ENCODE results near the gene LYZL6. TPM values are rescaled to one million over a fixed set of nuclear protein-coding genes. Genes with fewer than 3 reads are reported as not detected.

The LYZL6 gene
- total RNA-seq, 1 experiment from 2014 or later = not detected

GRCh38 chr17:35912942-35913341 is 30.6 kb downstream of the LYZL6 start:
- Histone ChIP-seq H3K9me2 (ENCODE audit: insufficient read depth) (no peaks in the 10 kb centered on the region), H3K4me2 (ENCODE audit: low read length) (no peak overlapping the region), H3K27me3 (ENCODE audit: insufficient read depth, low read length) (no peaks in the 10 kb centered on the region), H3K27ac (ENCODE audit: low read depth, low read length) (no peak overlapping the region), H3K4me1 (ENCODE audit: control insufficient read depth in 1 of 2, insufficient read depth in 2 of 2, low read length in 2 of 2) (no peaks in the 10 kb centered on the region), H4K20me1 (ENCODE audit: insufficient read depth) (no peaks in the 10 kb centered on the region), H3K4me3 (replicated peaks in 1 of 2; ENCODE audit: low read depth in 1 of 2, low read length in 2 of 2) (no peak overlapping the region), H3K9ac (ENCODE audit: low read length) (no peak overlapping the region), H3K79me2 (ENCODE audit: insufficient read depth, low read length) (no peaks in the 10 kb centered on the region), H2AFZ (ENCODE audit: low read depth, low read length, poor library complexity, severe bottlenecking) (no peak overlapping the region), H3K36me3 (ENCODE audit: control insufficient read depth in 1 of 2, insufficient read depth in 2 of 2, low read length in 2 of 2) (no peaks in the 10 kb centered on the region), H3K9me3 (ENCODE audit: control insufficient read depth in 1 of 2, insufficient read depth in 1 of 2, low read depth in 1 of 2, low read length in 2 of 2) (no peaks in the 10 kb centered on the region)
- POLR2A ChIA-PET = no interaction called here
- no TSS peak for BruUV-seq (replicated peaks)
- intact Hi-C loops (cut with micrococcal nuclease) = no loop called here
- no peak for DNase-seq (ENCODE audit: low read depth, low spot score)
- ATAC-seq = no peak
- RAD21 ChIA-PET (ENCODE audit: low non-redundant PET in 1 of 2, low total read pairs in 2 of 2, uncharacterized antibody in 2 of 2, unreplicated experiment in 2 of 2) = no interaction called here
- no peak for TF ChIP-seq ZFX (IDR thresholded peaks at IDR 0.05)
- TF ChIP-seq RAD21 (IDR thresholded peaks at IDR 0.05; ENCODE audit: low read depth) = no peak
- TF ChIP-seq, protein P1, sequence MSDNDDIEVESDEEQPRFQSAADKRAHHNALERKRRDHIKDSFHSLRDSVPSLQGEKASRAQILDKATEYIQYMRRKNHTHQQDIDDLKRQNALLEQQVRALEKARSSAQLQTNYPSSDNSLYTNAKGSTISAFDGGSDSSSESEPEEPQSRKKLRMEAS (IDR thresholded peaks at IDR 0.05) = no peak
- TF ChIP-seq, protein P2, sequence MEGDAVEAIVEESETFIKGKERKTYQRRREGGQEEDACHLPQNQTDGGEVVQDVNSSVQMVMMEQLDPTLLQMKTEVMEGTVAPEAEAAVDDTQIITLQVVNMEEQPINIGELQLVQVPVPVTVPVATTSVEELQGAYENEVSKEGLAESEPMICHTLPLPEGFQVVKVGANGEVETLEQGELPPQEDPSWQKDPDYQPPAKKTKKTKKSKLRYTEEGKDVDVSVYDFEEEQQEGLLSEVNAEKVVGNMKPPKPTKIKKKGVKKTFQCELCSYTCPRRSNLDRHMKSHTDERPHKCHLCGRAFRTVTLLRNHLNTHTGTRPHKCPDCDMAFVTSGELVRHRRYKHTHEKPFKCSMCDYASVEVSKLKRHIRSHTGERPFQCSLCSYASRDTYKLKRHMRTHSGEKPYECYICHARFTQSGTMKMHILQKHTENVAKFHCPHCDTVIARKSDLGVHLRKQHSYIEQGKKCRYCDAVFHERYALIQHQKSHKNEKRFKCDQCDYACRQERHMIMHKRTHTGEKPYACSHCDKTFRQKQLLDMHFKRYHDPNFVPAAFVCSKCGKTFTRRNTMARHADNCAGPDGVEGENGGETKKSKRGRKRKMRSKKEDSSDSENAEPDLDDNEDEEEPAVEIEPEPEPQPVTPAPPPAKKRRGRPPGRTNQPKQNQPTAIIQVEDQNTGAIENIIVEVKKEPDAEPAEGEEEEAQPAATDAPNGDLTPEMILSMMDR (IDR thresholded peaks at IDR 0.05 in 2 of 3, conservative IDR thresholded peaks at IDR 0.05 in 1 of 3; ENCODE audit: borderline replicate concordance in 1 of 3, insufficient read depth in 1 of 3, low read depth in 2 of 3, low read length in 2 of 3) = no peak
- no peak for TF ChIP-seq ZNF274 (IDR thresholded peaks at IDR 0.05; ENCODE audit: low read depth, low read length)
- TF ChIP-seq YY1 (IDR thresholded peaks at IDR 0.05; ENCODE audit: extremely low read depth, insufficient replicate concordance, low read depth, low read length) = no peak
- TF ChIP-seq CEBPB (IDR thresholded peaks at IDR 0.05; ENCODE audit: low read depth) = no peak
- CTCF ChIA-PET = no interaction called here

DNA sequence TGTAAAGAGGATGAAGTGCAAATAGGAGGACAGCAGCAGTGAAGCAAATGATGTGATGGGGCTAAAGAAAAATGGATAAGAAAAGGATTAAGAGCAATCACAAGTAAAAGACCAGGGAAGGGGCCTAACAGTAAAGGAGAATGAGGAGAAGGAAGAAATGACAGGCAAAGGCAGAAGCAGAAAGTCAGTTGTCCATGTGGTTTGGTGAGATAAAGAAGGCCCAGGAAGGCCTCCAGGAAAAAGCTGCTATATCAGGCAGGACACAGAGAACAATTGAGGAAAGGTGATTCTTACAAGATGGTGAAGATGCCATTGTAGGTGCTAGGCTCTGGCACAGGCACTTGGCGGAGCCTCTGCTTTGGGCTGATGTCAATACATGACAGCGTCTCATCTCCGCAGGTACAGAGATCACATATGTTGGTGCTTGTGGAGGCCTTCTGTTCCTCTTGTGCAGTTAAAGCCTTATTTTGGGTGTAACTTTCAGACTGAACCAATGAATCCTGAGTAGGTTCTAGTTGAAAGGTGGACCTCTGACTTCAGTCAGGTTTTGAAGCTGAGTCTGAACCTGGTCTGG is 31.1 kb downstream of the LYZL6 start:
- ChIA-PET RAD21 (ENCODE audit: low non-redundant PET in 1 of 2, low total read pairs in 2 of 2, uncharacterized antibody in 2 of 2, unreplicated experiment in 2 of 2) (no interaction called here), CTCF (no interaction called here)

More for the DNA sequence above, 31.1 kb downstream of the LYZL6 start:
- intact Hi-C loops (cut with micrococcal nuclease) = no loop called here
- no peaks in the 10 kb centered on the region for H3K79me2 ChIP-seq (ENCODE audit: insufficient read depth, low read length)
- no peak overlapping the region for H2AFZ ChIP-seq (ENCODE audit: low read depth, low read length, poor library complexity, severe bottlenecking)
- no peak overlapping the region for H3K27ac ChIP-seq (ENCODE audit: low read depth, low read length)
- ATAC-seq = no peak
- POLR2A ChIA-PET = no interaction called here
- DNase-seq (ENCODE audit: low read depth, low spot score) = no peak
- no peaks in the 10 kb centered on the region for H3K9me3 ChIP-seq (ENCODE audit: control insufficient read depth in 1 of 2, insufficient read depth in 1 of 2, low read depth in 1 of 2, low read length in 2 of 2)
- H3K9ac ChIP-seq (ENCODE audit: low read length) = no peak overlapping the region
- H3K27me3 ChIP-seq (ENCODE audit: insufficient read depth, low read length) = no peaks in the 10 kb centered on the region
- no peak overlapping the region for H3K4me3 ChIP-seq (replicated peaks in 1 of 2; ENCODE audit: low read depth in 1 of 2, low read length in 2 of 2)
- H3K4me1 ChIP-seq (ENCODE audit: control insufficient read depth in 1 of 2, insufficient read depth in 2 of 2, low read length in 2 of 2) = no peaks in the 10 kb centered on the region
- no peak for TF ChIP-seq RAD21 (IDR thresholded peaks at IDR 0.05; ENCODE audit: low read depth)
- TF ChIP-seq ELF1 (IDR thresholded peaks at IDR 0.05; ENCODE audit: borderline replicate concordance, low read depth) = no peak
- TF ChIP-seq, protein P1 (IDR thresholded peaks at IDR 0.05) = no peak
- TF ChIP-seq, protein P3, sequence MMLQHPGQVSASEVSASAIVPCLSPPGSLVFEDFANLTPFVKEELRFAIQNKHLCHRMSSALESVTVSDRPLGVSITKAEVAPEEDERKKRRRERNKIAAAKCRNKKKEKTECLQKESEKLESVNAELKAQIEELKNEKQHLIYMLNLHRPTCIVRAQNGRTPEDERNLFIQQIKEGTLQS (IDR thresholded peaks at IDR 0.05) = no peak
- H3K9me2 ChIP-seq (ENCODE audit: insufficient read depth) = no peaks in the 10 kb centered on the region
- H4K20me1 ChIP-seq (ENCODE audit: insufficient read depth) = no peaks in the 10 kb centered on the region
- H3K4me2 ChIP-seq (ENCODE audit: low read length) = no peak overlapping the region
- no peaks in the 10 kb centered on the region for H3K36me3 ChIP-seq (ENCODE audit: control insufficient read depth in 1 of 2, insufficient read depth in 2 of 2, low read length in 2 of 2)
- no TSS peak for BruUV-seq (replicated peaks)
